ENCODE data around the gene CACNB1.

The CACNB1 gene

GRCh38 chr17:39197380-39198185 lies at the start of gene CACNB1:
Gene CACNB1, minus strand, starts transcription at chr17:39197669. Its CDS starts 174 bp downstream, at chr17:39197495.
- peak; percentile 80 to 82 for DNase-seq

GRCh38 chr17:39246274-39246673 lies 48.8 kb upstream of the CACNB1 start:
- DNase-seq: no peak

- peak; percentile 93 for DNase-seq
Observed at GRCh38 chr17:39244600-39245570, 47.4 kb upstream of the CACNB1 start.

GRCh38 chr17:39244016-39244599 lies 46.6 kb upstream of the CACNB1 start:
- DNase-seq: no peak

GRCh38 chr17:39243155-39243554 lies 45.7 kb upstream of the CACNB1 start:
- DNase-seq: no peak

- DNase-seq: no peak
Observed at GRCh38 chr17:39240631-39241030, 43.2 kb upstream of the CACNB1 start.

- peak; percentile 76 to 79 for DNase-seq
Observed at GRCh38 chr17:39239640-39240314, 42.3 kb upstream of the CACNB1 start.

GRCh38 chr17:39238311-39238972 lies 41.0 kb upstream of the CACNB1 start:
- DNase-seq: peak; percentile 60 to 70

- DNase-seq: no peak
Observed at GRCh38 chr17:39237586-39237985, 40.1 kb upstream of the CACNB1 start.

GRCh38 chr17:39236981-39237441 lies 39.5 kb upstream of the CACNB1 start:
- no peak for DNase-seq

- no peak for DNase-seq
Observed at GRCh38 chr17:39236450-39236927, 39.0 kb upstream of the CACNB1 start.

GRCh38 chr17:39235555-39236449 lies 38.3 kb upstream of the CACNB1 start:
- peak; percentile 50 to 64 for DNase-seq

GRCh38 chr17:39231591-39232551 lies 34.4 kb upstream of the CACNB1 start:
- peak; percentile 60 to 64 for DNase-seq

- DNase-seq: no peak
Observed at GRCh38 chr17:39231091-39231561, 33.7 kb upstream of the CACNB1 start.

- no peak for DNase-seq
Observed at GRCh38 chr17:39230361-39230760, 32.9 kb upstream of the CACNB1 start.

- no peak for DNase-seq
Observed at GRCh38 chr17:39229274-39229913, 31.9 kb upstream of the CACNB1 start.

- no peak for DNase-seq
Observed at GRCh38 chr17:39227364-39227919, 30.0 kb upstream of the CACNB1 start.

- peak; percentile 42 to 58 for DNase-seq
Observed at GRCh38 chr17:39225959-39226683, 28.7 kb upstream of the CACNB1 start.
